ENCODE results near the gene ODAD2.
"Not testable (repeated sequence)": the region's sequence is repeated elsewhere in the genome, so short reads cannot be mapped to it uniquely, and the experiment has no call there.

The ODAD2 gene

GRCh38 chr10:27948186-27948585, 50.7 kb downstream of the ODAD2 start:
- Histone ChIP-seq H3K36me3 (ENCODE audit: insufficient read depth, low read length) (no peaks in the 10 kb centered on the region), H3K4me3 (ENCODE audit: low read length) (no peak overlapping the region), H3K27me3 (ENCODE audit: insufficient read depth, low read length) (no peaks in the 10 kb centered on the region), H3K9me3 (ENCODE audit: low read length) (no peaks in the 10 kb centered on the region), H2AFZ (ENCODE audit: low read depth, low read length) (no peak overlapping the region), H3K4me1 (ENCODE audit: insufficient read depth, low read length) (peaks cover 17% of the 10 kb centered on the region)

- no peak overlapping the region for H2AFZ ChIP-seq (ENCODE audit: low read depth, low read length)
- H3K27me3 ChIP-seq (ENCODE audit: insufficient read depth, low read length): no peaks in the 10 kb centered on the region
- H3K36me3 ChIP-seq (ENCODE audit: insufficient read depth, low read length): no peaks in the 10 kb centered on the region
- H3K4me1 ChIP-seq (ENCODE audit: insufficient read depth, low read length): peaks cover 17% of the 10 kb centered on the region
- no peaks in the 10 kb centered on the region for H3K9me3 ChIP-seq (ENCODE audit: low read length)
- H3K4me3 ChIP-seq (ENCODE audit: low read length): no peak overlapping the region
Measured at GRCh38 chr10:27947540-27947939, 51.3 kb downstream of the ODAD2 start.

- Histone ChIP-seq H3K36me3 (ENCODE audit: insufficient read depth, low read length) (peaks cover under 1% of the 10 kb centered on the region), H3K27me3 (ENCODE audit: insufficient read depth, low read length) (no peaks in the 10 kb centered on the region), H3K9me3 (ENCODE audit: low read length) (no peaks in the 10 kb centered on the region), H2AFZ (ENCODE audit: low read depth, low read length) (no peak overlapping the region), H3K4me3 (ENCODE audit: low read length) (no peak overlapping the region), H3K4me1 (ENCODE audit: insufficient read depth, low read length) (peaks cover 7% of the 10 kb centered on the region)
Measured at GRCh38 chr10:27944005-27944404, 54.9 kb downstream of the ODAD2 start.

- peaks cover 12% of the 10 kb centered on the region for H3K4me1 ChIP-seq (ENCODE audit: insufficient read depth, low read length)
- H3K9me3 ChIP-seq (ENCODE audit: low read length): no peaks in the 10 kb centered on the region
- H3K4me3 ChIP-seq (ENCODE audit: low read length): no peak overlapping the region
- no peak overlapping the region for H2AFZ ChIP-seq (ENCODE audit: low read depth, low read length)
- no peaks in the 10 kb centered on the region for H3K36me3 ChIP-seq (ENCODE audit: insufficient read depth, low read length)
- H3K27me3 ChIP-seq (ENCODE audit: insufficient read depth, low read length): no peaks in the 10 kb centered on the region
Measured at GRCh38 chr10:27914888-27915287, 84.0 kb downstream of the ODAD2 start.

GRCh38 chr10:27912231-27912630, 86.6 kb downstream of the ODAD2 start:
- no peaks in the 10 kb centered on the region for H3K9me3 ChIP-seq (ENCODE audit: low read length)
- H2AFZ ChIP-seq (ENCODE audit: low read depth, low read length): no peak overlapping the region
- H3K4me1 ChIP-seq (ENCODE audit: insufficient read depth, low read length): peaks cover 12% of the 10 kb centered on the region
- H3K36me3 ChIP-seq (ENCODE audit: insufficient read depth, low read length): no peaks in the 10 kb centered on the region
- H3K27me3 ChIP-seq (ENCODE audit: insufficient read depth, low read length): no peaks in the 10 kb centered on the region
- no peak overlapping the region for H3K4me3 ChIP-seq (ENCODE audit: low read length)

GRCh38 chr10:27911539-27911938, 87.3 kb downstream of the ODAD2 start:
- no peak overlapping the region for H3K4me3 ChIP-seq (ENCODE audit: low read length)

GRCh38 chr10:27911011-27911410, 87.9 kb downstream of the ODAD2 start:
- Histone ChIP-seq H3K9me3 (ENCODE audit: low read length) (no peaks in the 10 kb centered on the region), H3K27me3 (ENCODE audit: insufficient read depth, low read length) (no peaks in the 10 kb centered on the region), H3K4me3 (ENCODE audit: low read length) (no peak overlapping the region), H2AFZ (ENCODE audit: low read depth, low read length) (no peak overlapping the region), H3K4me1 (ENCODE audit: insufficient read depth, low read length) (peaks cover 12% of the 10 kb centered on the region), H3K36me3 (ENCODE audit: insufficient read depth, low read length) (no peaks in the 10 kb centered on the region)

More at GRCh38 chr10:27911539-27911938, 87.3 kb downstream of the ODAD2 start:
- Histone ChIP-seq H3K9me3 (ENCODE audit: low read length) (no peaks in the 10 kb centered on the region), H3K36me3 (ENCODE audit: insufficient read depth, low read length) (no peaks in the 10 kb centered on the region), H2AFZ (ENCODE audit: low read depth, low read length) (no peak overlapping the region), H3K4me1 (ENCODE audit: insufficient read depth, low read length) (peaks cover 12% of the 10 kb centered on the region), H3K27me3 (ENCODE audit: insufficient read depth, low read length) (no peaks in the 10 kb centered on the region)

- Histone ChIP-seq H3K9me3 (ENCODE audit: low read length) (peaks cover 3% of the 10 kb centered on the region), H2AFZ (ENCODE audit: low read depth, low read length) (no peak overlapping the region), H3K4me1 (ENCODE audit: insufficient read depth, low read length) (peaks cover 12% of the 10 kb centered on the region), H3K4me3 (ENCODE audit: low read length) (no peak overlapping the region), H3K36me3 (ENCODE audit: insufficient read depth, low read length) (no peaks in the 10 kb centered on the region), H3K27me3 (ENCODE audit: insufficient read depth, low read length) (no peaks in the 10 kb centered on the region)
Measured at GRCh38 chr10:27908231-27908630, 90.6 kb downstream of the ODAD2 start.

- not testable (repeated sequence) for H3K27me3 ChIP-seq (ENCODE audit: insufficient read depth, low read length); H3K36me3 ChIP-seq (ENCODE audit: insufficient read depth, low read length); H3K9me3 ChIP-seq (ENCODE audit: low read length); H3K4me1 ChIP-seq (ENCODE audit: insufficient read depth, low read length); H3K4me3 ChIP-seq (ENCODE audit: low read length); H2AFZ ChIP-seq (ENCODE audit: low read depth, low read length)
Measured at GRCh38 chr10:27899485-27899884, 99.4 kb downstream of the ODAD2 start.

GRCh38 chr10:27899058-27899457, 99.8 kb downstream of the ODAD2 start:
- Histone ChIP-seq H3K9me3 (ENCODE audit: low read length) (peaks cover 4% of the 10 kb centered on the region), H2AFZ (ENCODE audit: low read depth, low read length) (no peak overlapping the region), H3K4me1 (ENCODE audit: insufficient read depth, low read length) (no peaks in the 10 kb centered on the region), H3K4me3 (ENCODE audit: low read length) (no peak overlapping the region), H3K27me3 (ENCODE audit: insufficient read depth, low read length) (no peaks in the 10 kb centered on the region), H3K36me3 (ENCODE audit: insufficient read depth, low read length) (no peaks in the 10 kb centered on the region)

GRCh38 chr10:27893358-27893954, 105.4 kb downstream of the ODAD2 start:
- no peaks in the 10 kb centered on the region for H3K36me3 ChIP-seq (ENCODE audit: insufficient read depth, low read length)

GRCh38 chr10:27890971-27891370, 107.9 kb downstream of the ODAD2 start:
- Histone ChIP-seq H2AFZ (ENCODE audit: low read depth, low read length) (no peak overlapping the region), H3K36me3 (ENCODE audit: insufficient read depth, low read length) (no peaks in the 10 kb centered on the region), H3K27me3 (ENCODE audit: insufficient read depth, low read length) (no peaks in the 10 kb centered on the region), H3K4me3 (ENCODE audit: low read length) (no peak overlapping the region), H3K9me3 (ENCODE audit: low read length) (no peaks in the 10 kb centered on the region), H3K4me1 (ENCODE audit: insufficient read depth, low read length) (no peaks in the 10 kb centered on the region)

More at GRCh38 chr10:27893358-27893954, 105.4 kb downstream of the ODAD2 start:
- no peaks in the 10 kb centered on the region for H3K27me3 ChIP-seq (ENCODE audit: insufficient read depth, low read length)
- H3K4me1 ChIP-seq (ENCODE audit: insufficient read depth, low read length): no peaks in the 10 kb centered on the region
- no peaks in the 10 kb centered on the region for H3K9me3 ChIP-seq (ENCODE audit: low read length)
- no peak overlapping the region for H2AFZ ChIP-seq (ENCODE audit: low read depth, low read length)
- no peak overlapping the region for H3K4me3 ChIP-seq (ENCODE audit: low read length)

- Histone ChIP-seq H3K36me3 (ENCODE audit: insufficient read depth, low read length) (no peaks in the 10 kb centered on the region), H2AFZ (ENCODE audit: low read depth, low read length) (no peak overlapping the region), H3K4me1 (ENCODE audit: insufficient read depth, low read length) (no peaks in the 10 kb centered on the region), H3K9me3 (ENCODE audit: low read length) (no peaks in the 10 kb centered on the region), H3K27me3 (ENCODE audit: insufficient read depth, low read length) (no peaks in the 10 kb centered on the region), H3K4me3 (ENCODE audit: low read length) (no peak overlapping the region)
Measured at GRCh38 chr10:27889518-27889917, 109.4 kb downstream of the ODAD2 start.

GRCh38 chr10:27884185-27884641, 114.7 kb downstream of the ODAD2 start:
- no peak overlapping the region for H3K4me3 ChIP-seq (ENCODE audit: low read length)
- no peaks in the 10 kb centered on the region for H3K9me3 ChIP-seq (ENCODE audit: low read length)
- no peaks in the 10 kb centered on the region for H3K4me1 ChIP-seq (ENCODE audit: insufficient read depth, low read length)
- no peak overlapping the region for H2AFZ ChIP-seq (ENCODE audit: low read depth, low read length)
- H3K36me3 ChIP-seq (ENCODE audit: insufficient read depth, low read length): no peaks in the 10 kb centered on the region
- no peaks in the 10 kb centered on the region for H3K27me3 ChIP-seq (ENCODE audit: insufficient read depth, low read length)
